CD4-positive, alpha-beta T cell treated with Interleukin-15 for 4 hours (primary cell): ENCODE results near the gene STH.

Source experiments
- DNase-seq: peaks from one replicate; pipeline ENCODE4 v3.0.0-alpha.2; 2020; ENCODE audit warnings: low spot score

STH gene

GRCh38 chr17:46046957-46047356, 47.9 kb downstream of the STH start:
- DNase-seq: no peak

- DNase-seq: no peak
Observed at GRCh38 chr17:46047398-46047797, 48.3 kb downstream of the STH start.

GRCh38 chr17:46047856-46048255, 48.8 kb downstream of the STH start:
- DNase-seq: no peak
